Activated CD8-positive, alpha-beta memory T cell treated with anti-CD3 and anti-CD28 coated beads, Interleukin-2, amount 50 U/mL, for 4 hours (primary cell): ENCODE data around the gene ADAT1.
"Not testable (repeated sequence)": the region's sequence is repeated elsewhere in the genome, so short reads cannot be mapped to it uniquely, and the experiment has no call there.

Experiments
- DNase-seq: peaks from one replicate; pipeline ENCODE4 v3.0.0-alpha.2; 2020

Gene ADAT1

DNA sequence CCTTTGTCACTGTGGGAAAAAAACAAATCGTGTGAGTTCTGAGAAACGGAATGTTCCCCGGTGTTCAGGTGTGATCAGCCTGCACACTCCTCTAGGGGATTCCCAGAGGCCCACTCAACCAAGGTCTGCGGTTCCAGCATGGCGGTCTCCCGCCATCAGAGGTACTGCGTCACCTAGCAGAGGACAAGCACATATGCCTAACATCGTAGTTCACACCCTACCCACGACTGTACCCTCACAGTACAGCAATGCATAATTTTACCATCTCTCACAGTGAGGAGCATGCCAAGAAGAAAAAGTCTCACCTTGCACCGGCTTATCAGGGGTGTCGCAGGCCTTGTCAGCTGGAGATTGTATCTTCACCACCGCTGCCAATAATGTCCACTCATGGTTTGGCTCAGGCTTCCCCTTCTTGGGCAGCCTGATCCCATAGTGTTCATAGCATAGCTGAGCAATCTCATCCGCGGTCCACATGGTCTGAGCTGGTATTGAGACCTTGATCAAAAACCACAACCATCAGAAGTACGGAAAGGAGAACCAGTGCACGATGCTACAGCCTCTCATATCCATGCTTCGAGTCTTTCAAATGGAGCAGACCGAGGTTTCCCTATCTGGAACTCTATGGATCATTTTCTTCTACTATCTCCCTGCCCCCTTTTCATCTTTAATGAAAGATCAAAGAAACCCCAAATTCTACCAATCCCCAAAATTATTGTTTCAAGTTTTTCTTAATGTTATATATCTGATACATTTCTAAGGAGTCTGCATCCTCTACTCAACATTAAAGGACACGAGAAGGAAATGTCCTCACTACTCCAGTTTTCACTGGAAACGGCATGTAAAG is 2.5 kb downstream of the ADAT1 start:
- peak; percentile 61 for DNase-seq

DNA sequence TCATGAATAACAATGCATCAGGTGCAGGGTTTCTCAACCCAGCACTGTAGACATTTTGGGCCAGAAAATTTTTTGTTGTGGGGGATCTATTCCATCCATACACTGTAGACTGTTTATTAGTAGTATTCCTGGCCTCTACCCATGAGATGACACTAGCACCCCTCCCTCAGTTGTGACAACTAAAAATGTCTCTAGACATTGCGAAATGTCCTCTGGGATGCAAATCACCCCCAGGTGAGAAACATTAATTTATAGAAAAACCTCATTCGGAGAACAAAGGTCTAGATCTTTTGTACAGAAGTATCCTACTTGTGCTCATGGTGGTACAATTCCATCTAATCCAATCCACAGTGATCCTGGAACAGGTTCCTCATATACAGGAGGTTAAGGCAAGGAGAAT is 4.3 kb downstream of the ADAT1 start:
- no peak for DNase-seq

DNA sequence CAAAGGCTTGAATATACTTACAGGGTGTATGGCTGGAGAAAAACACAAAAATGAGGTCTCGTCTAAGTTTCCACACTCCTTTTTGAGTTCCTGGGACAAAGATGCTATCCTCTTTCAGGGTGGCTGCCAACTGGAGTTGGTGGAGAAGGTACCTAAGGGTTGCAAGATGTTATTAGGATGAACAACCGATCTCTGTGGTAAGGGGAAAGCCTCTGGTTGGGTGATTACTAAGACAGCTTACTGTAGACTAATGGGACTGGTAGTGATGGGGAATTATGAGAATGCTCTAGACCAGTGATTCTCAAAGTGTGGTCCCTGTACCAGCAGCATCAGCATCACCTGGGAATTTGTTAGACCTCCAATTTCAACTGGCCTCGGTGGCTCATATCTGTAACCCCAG is 6.0 kb downstream of the ADAT1 start:
- no peak for DNase-seq

DNA sequence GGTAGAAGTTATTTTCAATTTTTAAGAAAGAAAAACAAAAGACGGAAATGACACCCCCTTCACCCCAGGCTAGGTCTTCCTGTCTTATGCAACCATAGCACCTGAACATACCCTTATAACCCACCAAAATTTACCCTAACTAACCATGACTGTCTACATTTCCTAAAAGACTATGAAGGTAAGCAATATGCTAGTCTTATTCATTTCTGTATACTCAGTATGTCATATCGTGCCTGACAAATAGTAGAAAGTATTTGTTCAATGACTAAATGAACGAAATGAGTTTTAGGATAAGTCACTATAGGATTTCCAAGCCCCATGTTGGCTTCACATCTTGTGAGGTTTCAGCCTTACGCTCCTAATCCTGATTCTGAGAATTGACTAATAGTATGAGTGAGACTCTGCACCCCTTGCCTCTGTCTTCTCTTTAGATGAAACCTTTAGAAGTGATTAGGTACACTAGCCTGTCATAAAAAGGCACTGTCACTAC is 6.5 kb downstream of the ADAT1 start:
- no peak for DNase-seq

DNA sequence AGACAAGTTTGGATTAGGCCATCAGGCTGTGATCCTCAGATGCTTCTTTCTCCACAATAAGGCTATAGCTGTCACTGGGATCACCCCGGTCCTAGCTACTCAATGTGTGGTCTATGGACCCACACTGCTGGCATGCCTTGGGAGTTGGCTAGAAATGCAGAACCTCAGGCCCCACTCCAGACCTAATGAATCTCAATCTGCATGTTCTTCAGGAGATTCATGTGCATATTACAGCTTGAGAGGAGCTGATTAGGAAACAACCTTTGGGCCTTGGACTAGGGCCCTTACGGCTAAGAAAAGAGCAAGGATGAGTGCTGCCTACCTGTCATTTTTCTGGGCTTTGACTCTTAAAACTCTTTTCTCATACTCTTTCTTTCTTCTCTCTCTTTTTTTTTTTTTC is 7.5 kb downstream of the ADAT1 start:
- DNase-seq, result no peak

DNA sequence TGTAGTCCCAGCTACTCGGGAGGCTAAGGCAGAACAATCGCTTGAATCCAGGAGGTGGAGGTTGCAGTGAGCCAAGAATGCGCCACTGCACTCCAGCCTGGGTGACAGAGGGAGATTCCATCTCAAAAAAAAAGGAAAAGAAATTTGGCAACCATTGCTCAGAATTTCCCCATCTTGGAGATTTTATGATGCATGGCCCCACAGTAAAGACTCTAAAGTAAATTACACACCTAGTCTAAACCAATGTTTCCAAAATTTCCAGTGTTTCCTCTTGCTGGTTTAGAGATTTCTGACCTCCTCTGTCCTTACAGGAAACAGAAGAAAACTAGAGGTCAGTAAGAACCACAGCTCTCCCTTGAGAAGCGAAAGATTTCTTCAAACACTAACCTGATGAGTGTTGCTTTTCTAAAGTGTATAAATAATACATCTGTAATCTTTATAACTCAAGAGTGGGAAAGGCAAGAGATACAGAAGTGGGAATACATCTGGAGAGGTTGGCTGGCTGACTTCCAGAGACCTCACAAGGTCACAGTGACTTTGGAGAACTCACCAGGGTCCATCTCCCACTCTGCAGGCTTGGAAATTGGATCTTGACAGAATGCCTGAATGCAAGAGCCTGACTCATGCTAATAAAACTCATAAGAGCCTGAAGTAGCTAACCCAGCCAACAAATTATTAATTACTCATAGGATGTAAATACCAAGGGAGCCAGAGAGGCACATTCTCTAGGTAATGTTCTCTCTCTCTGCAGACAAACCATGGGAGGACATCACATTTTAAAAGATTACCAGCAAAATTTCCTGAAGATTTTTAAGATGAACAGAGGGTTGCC is 8.8 kb downstream of the ADAT1 start:
- no peak for DNase-seq

DNA sequence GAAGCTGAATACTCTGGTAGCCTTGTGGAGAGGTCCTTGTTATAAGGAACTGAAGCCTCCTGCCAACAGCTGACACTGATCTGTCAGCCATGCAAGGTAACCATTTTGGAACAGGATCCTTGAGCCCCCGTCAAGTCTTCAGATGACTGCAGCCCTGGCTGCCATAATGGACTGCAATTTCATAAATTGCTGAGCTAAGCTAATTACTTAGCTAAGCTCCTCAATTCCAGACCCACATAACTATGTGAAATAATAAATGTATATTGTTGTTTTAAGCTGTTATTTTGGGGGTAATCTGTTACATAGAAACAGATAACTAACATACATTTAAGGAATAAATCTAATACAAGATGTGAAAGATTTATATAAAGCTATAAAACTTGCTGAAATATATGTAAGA is 16.6 kb downstream of the ADAT1 start:
- no peak for DNase-seq

DNA sequence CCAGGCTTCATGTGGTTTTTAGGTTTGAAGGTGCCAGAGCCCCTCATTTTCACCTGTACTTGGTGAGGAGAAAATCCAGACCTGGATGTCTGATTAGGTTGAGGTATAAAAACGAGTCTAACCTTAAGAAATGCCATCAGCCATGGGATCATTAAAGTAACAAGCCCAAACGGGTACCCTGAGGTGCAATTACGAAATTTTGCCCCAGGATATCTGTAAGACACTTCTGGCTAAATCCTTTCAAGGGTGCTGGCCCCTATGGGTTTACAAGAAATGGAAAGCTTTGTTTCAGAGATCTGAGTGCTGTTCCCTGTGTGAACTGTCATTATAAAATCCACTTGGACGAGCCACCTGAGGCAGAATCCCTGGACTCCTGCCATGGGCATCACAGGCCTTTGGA is 19.8 kb downstream of the ADAT1 start:
- no peak for DNase-seq

DNA sequence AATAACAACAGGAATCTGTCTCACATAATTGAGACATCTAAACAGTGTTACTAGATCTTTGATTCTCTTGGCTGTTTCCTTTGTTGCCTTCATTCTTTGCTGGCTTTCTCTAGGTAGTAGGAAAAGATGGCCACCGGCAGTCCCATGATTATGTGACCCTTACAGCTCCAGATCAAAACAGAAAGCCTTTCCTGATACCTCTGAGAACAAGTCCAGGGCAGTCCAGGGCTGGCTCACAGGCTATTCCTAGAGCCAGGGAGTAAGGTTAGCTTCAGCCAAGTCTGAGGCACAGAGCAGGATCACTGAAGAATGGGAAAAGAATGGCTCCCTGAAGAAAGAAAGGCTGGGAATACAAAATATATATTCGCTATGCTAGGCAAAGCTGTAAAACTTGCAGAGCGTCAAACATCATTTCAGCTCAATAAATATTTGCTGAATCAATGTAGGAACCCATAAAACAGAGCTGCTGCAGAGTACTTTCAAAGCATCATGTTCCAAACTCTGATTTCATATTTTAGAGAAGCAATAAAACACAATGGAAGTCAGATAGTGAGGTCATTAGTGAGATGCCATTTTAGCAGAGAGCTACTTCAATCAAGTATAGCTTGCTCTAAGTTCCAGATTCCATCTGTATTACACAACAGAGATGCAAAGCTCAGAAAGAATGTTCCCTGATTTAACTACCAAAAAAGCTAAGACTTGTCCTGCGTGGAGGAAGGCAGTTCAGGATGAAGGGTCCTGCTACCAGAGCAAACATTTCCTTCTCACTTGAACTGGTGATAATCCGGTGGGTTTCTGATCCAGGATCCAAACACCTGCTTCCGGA is 23.4 kb downstream of the ADAT1 start:
- no peak for DNase-seq

DNA sequence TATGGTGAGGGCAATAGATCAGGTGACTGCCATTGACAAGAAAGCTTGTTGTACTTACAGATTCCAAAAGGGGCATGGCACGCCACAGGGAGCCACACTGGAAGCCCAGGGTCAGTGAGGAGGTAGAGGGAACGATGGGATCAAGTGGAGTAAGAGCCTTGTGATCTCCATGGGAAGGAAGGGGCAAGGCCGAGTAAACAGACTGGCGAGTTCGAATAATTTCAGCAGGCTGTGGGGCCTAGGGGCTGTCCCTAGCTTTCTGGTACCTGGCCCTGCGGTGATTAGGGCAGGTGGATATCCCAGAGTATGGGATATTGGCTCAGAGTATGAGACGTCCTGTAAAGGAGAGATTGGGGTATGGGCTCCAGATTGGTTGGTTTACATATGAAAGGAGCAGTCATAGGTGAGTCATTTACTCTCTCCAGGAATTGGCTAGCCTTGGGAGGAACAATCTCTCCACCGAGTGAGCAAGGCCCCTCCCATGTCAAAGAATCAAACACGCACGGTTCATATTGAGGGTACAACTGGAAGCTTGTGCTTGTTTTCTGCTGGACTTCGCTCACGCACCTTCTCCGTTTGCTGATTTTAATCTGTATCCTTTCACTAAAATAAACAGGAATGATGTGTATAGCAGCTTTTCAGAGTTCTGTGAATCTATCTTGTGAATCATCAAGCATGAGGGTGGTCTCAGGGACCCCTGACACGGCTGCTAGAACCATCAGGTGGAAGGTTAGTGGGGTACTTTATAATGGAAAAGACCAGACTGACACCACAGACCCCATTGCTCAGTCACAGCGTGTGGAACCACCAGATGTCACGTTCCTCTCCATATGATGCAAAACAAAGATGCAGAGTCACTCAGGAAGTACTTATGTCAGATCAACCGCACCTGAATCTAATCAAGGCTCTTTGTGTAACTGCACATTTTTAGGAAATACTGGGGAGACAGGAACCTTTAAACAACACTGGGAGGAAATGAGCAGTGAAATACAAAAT is 29.0 kb downstream of the ADAT1 start:
- no peak for DNase-seq

DNA sequence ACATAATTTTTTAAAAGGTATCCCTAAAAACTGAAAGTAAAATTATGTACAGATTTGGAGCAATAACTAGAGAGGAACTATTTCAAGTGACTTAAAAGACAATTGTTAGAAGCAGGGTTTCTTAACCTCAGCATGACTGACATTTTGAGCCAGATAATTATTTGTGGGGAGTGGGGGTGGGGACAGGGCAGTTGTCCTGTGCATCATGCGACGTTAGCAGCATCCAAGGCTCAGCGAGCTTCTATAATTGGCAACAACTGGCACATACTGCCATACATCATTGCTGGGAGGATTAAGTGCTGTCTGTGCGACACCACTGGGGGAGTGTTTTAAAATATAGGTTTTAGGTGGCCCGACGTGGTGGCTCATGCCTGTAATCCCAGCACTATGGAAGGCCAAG is 29.8 kb downstream of the ADAT1 start:
- no peak for DNase-seq

DNA sequence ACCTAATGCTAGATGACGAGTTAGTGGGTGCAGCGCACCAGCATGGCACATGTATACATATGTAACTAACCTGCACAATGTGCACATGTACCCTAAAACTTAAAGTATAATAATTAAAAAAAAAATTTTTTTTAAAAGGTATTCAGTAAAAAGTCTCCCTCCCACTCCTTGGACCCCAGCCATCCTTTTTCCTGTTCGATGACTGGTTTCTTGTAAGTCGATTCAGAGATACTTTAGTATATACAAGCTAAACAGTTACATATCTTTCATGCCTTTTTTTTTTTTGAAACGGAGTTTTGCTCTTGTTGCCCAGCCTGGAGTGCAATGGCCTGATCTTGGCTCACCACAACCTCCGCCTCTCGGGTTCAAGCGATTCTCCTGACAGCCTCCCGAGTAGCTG is 31.2 kb downstream of the ADAT1 start:
- not testable (repeated sequence) for DNase-seq

DNA sequence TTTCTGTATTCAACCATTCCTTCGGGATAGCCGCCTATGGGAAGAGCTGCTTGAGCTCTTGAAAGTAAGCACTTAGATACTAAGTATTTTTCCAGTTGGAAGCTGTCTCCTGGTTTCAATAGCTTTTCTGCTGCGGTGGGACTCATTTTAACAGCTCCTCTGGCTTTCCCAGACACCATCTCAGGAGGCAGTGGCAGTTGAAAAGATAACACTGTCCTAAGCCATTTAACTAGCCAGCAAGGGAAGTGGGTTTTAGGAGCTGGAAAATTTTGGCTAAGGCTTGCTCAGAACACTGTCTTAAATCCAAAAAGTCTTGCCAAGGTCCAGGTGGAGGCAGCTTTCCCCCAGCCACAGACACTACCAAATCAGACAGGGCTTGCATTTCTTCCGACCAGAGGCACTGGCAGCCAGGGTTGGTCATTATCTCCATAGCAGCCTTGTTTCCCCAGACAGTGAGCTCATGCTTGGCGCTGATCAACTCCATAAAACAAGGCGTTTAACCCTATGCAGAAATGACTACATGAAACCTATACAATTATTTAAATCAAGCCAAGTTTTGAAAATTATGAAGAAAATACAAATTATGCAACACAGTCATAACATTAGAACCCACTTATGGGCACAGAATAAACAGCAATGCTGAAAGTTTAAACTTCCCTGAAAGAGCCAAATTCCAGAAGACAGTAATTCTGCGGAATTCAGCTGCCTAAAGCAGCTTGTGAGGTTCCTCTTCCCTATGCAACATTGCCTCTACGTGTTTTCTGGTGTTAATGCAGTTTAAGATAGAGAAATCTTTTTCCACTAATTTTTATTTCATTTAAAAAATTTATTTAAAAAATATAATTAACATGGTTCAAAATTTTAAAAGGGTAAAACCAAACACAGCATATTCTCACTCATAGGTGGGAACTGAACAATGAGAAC is 31.9 kb downstream of the ADAT1 start:
- no peak for DNase-seq

DNA sequence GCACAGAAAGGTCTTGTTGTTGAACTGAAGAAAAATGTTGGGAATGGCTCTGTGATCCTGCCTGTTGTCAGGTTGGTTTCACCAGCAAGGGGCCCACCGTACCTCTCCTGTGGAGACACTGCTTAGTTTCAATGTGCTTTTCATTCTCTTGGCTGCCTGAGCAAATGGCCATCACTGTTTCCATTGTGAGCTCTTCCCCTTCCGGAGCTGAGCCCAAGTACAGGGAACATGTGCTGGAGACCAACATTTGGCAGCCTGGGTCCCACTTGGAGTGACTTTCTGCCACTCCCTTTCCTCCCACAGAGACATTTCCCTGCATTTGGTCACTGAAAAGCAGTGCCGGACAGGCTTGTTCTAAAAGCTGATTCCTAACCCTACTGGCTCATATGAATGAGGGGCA is 33.8 kb downstream of the ADAT1 start:
- DNase-seq, result no peak

DNA sequence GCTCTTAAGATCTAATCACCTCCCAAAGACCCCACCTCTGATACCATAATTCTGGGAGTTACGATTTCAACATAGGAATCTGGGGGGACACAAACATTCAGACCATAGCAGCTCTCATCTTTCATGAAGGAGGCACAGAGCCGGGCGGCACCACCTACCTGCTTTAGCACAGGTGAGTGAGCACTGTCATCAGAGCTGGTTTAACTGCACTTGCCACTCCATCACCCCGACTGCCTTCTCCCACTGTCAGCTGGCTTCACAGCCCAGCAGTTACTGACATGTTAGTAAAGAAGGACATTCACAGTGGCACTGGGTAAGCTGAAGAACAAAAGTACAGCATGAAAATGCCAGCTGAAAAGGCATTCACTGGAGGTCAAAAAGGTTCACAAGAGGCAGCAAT is 34.4 kb downstream of the ADAT1 start:
- no peak for DNase-seq

DNA sequence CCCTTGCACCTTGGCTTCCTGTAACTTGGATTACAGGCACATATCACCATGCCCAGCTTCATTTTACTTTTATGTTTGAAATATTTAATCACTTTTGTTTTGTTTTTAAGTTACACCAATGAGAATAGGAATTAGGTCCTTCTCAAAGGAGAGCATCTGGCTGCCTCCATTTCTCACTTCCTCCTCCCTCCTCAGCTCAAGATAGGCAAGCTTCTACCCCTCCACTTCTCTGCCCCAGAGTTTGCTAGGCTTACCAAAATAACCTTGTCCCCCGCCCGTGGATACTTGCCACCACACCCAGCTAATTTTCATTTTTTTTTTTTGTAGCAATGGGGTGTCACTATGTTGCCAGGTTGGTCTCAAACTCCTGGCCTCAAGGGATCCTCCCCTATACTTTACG is 39.0 kb downstream of the ADAT1 start:
- no peak for DNase-seq

DNA sequence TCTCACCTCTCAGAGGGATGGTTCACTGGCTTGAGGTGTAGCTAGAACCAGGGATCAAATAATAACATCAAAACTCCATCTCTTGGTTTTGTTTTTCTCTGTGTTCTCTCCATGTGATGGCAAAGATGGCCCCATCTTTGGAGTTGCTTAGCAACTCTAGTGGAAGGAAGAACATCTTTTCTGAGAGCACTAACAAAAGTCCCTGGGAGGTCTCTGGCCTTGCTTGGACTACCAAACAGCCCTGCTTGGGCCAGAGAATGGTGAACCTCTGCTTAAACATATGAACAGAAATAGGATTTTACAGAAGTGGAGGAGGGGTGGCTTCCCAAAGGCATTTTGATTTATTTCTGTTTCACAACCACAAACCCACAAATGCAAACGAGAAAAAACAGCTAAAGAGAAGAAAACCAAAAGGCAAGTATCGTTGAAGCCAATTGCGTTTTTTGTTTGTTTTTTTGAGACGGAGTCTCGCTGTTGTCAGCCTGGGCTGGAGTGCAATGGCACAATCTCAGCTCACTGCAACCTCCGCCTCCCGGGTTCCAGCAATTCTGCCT is 43.7 kb downstream of the ADAT1 start:
- no peak for DNase-seq

DNA sequence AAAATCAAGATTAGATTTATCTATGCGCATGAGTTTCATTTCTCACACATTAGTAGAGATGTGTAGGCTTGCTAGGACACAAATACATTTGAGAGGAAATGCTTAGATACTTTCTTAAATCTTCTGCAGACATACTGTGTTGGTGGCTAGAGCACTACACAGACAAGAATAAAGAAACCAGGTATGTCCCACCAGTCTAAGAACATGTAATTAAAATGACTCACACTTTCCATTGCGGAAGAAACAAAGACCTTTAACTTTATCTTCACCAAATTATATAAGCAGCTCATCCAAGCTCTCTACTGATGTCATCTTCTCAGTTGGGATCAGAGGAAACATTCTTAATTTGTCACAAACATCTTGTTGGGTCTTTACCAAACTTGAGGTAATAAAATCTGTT is 44.4 kb downstream of the ADAT1 start:
- no peak for DNase-seq

DNA sequence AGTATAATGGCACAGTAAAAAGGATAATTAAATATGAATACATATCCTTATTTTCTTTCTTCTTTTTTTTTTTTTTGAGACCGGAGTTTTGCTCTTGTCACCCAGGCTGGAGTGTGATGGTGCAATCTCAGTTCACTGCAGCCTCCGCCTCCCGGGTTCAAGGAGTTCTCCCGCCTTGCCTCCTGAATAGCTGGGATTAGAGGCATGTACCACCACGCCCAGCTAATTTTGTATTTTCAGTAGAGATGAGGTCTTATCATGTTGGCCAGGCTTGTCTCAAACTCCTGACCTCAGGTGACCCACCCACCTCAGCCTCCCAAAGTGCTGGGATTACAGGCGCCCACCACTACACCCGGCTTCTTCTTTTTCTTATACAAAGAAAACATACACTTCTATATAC is 44.9 kb downstream of the ADAT1 start:
- no peak for DNase-seq

DNA sequence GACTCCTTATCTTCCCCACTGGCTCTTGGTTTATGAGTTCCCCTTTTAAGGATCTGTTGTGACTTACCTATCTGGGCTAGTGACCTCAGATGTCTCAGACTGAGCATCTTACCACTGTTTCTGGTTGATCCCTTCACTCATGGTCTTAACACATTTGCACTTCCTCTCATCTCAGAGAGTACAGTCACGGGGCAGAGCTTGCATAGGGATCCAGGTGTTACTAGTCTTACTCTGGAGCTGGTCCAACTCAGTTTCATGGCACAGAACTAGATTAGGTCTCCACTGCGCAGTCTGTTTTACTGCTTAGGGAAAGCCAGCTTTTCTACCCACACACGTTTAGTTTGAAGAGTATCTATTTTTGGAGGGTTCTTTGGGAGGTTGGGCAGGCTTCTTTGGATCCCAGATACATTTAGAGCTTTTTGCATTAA is 46.7 kb downstream of the ADAT1 start:
- no peak for DNase-seq
